Left lobe of liver (tissue), 2 donors: ENCODE results near the gene RBPJ. TPM values are rescaled to one million over a fixed set of nuclear protein-coding genes. Genes with fewer than 3 reads are reported as not detected.
"Not testable (repeated sequence)": the region's sequence is repeated elsewhere in the genome, so short reads cannot be mapped to it uniquely, and the experiment has no call there.

Experiments used
- ATAC-seq: fragments of 200-7000 bp; cut with Tn5 transposase; one replicate; pipeline ENCODE4 v1.9.1; 2020; ENCODE audit warnings: mild to moderate bottlenecking, moderate library complexity
- DNase-seq: peaks from one replicate; pipeline ENCODE4 v3.0.0-alpha.2; 2020; ENCODE audit warnings: low spot score
- total RNA-seq: library from RNA; stranded (reverse); gene quantifications from one replicate; pipeline ENCODE4 v1.2.1, GENCODE V29; 2021
- donor health status: DM: no; HTN: no; CAD: no; lungs with moderate emphysema.
- donor health status: DM: no; HTN: yes; CAD: no.

RBPJ gene
- total RNA-seq, 1 donor from 2014 or later = 21.5 TPM

GRCh38 chr4:26331380-26331950, 10.7 kb downstream of the RBPJ start:
- no peak for ATAC-seq
- DNase-seq = no peak

- DNase-seq (no peak), ATAC-seq (no peak)
Measured at GRCh38 chr4:26334366-26334765, 13.6 kb downstream of the RBPJ start.

GRCh38 chr4:26337612-26338011, 16.8 kb downstream of the RBPJ start:
- ATAC-seq = no peak

DNA sequence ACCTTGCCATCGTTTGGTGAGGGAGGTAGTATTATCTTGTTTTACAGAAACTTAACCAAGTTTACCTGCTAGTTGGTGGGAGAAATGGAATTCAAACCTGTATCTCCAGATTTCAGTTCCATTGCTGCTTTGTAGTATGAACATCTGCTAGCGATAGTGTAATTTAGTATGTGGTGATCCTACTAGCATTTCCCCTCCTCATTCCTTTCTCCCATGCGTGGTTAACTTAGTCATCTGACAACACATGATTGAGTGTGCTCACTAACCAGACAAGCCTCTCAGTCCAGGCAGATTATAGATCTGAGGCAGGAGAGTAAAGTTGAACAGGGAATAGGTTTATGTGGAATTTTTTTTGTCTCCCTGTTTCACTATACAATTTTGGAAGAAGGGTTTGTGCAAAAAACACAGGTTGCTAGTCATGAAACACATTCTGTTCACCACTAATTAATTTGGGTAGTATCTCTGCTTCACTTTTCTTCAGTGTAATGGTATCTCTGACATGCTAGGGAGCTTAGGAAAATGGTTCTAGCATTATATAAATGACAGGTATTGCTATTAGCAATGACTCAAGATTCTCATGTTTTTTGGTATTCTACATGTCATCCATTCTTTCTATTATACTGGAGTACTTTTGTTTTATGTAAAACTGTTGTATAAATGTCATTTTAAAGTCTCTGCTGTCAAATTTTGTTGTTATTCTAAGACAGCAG, 21.7 kb downstream of the RBPJ start:
- no peak for DNase-seq
- ATAC-seq = no peak

More at GRCh38 chr4:26337612-26338011, 16.8 kb downstream of the RBPJ start:
- no peak for DNase-seq

GRCh38 chr4:26343038-26343398, 22.2 kb downstream of the RBPJ start:
- ATAC-seq = no peak
- DNase-seq = no peak

GRCh38 chr4:26344901-26345564, 24.2 kb downstream of the RBPJ start:
- no peak for ATAC-seq
- no peak for DNase-seq

- DNase-seq = no peak
- ATAC-seq = no peak
Measured at GRCh38 chr4:26345565-26345938, 24.7 kb downstream of the RBPJ start.

DNA sequence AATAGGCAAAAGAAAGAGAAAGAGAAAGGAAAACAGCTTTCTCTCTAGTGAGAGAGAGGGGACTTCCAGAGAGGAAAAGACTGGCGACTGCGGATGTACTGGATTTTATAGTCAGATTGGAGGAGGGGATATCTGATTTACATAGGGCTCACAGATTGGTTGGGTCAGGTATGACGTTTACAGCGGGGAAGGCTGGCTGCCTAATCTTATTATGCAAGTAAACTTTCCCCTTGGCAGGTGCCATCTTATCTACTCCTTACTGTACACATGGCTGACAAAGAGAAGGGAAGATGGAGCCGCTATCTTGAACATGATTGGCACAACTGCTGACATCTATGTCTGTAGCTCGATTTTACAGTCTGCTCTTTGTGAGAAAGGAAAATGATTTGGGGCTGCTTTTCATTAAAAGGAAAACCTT, 25.4 kb downstream of the RBPJ start:
- ATAC-seq (no peak), DNase-seq (no peak)

- no peak for ATAC-seq
- no peak for DNase-seq
Measured at GRCh38 chr4:26349496-26349895, 28.7 kb downstream of the RBPJ start.

GRCh38 chr4:26351685-26352084, 30.9 kb downstream of the RBPJ start:
- no peak for DNase-seq
- ATAC-seq = no peak

- DNase-seq = no peak
- peak; percentile 60 for ATAC-seq
Measured at GRCh38 chr4:26354491-26354890, 33.7 kb downstream of the RBPJ start.

DNA sequence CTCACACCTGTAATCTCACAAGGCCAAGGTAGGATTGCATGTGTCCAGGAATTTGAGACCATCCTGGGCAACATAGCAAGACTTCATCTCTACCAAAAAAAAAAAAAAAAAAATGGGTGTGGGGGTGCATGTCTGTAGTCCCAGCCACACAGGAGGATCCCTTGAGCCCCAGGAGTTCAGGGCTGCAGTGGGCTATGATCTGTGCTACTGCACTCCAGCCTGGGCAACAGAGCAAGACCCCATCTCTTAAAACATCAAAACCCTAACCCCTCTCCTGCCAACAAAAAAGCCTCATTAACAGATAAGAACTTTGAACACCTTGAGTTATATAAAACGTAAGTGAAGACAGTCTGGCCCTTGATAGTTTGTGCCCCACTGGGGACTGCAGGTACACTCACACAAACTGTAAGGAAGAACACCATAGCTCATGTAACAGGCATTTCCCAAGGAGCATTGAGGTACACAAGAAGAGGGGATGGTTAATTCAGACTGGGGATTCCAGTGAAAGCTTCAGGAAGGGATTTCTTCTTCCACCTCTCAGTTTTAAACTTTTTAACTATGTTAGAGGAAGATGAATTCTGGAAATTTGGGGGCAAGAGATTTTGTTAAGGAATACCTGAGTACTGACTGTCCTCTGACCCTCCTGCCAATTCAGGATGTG, 34.7 kb downstream of the RBPJ start:
- ATAC-seq (no peak), DNase-seq (no peak)

DNA sequence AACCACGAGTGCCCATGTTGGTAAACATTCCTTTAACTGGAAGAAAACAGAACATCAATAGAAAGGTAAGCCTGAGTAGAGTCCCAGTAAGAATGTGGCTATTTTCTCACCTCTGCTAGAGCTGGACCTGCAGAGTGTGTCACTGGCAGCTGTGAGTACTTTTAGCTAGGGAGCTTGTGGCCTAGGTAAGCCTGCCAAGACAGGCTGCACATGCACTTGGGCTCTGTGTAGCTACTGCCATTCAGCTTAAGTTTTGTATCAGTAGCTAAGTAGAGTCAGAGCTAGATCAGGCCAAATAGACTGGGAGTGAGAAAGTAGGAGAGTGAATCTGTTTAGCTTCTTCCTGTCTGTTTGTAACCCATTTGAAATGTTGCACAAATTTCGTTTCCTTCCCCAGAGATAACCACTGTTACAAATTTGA, 35.3 kb downstream of the RBPJ start:
- DNase-seq = no peak

DNA sequence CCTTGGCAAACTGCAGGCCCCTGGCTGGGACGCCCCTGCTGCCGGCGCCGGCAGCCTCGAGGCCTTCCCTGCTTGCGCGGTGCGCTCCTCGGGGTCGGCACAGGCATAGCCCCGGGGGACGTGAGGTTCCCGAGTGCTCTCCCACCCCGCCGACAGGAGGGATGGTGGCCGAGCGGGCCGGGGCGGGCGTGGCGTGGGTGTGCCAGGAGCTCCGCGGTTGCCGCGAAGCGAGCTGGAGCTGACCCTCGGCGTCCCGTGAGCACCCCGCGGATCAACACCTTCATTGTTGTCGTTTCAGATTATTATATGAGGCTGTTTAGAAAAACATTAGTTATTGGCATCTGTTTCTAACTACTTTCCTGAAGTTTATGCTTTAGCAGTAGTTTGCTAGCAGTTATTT, 38.7 kb downstream of the RBPJ start:
- DNase-seq, ATAC-seq: not testable (repeated sequence)

More for the DNA sequence above, 35.3 kb downstream of the RBPJ start:
- ATAC-seq = peak; percentile 60

DNA sequence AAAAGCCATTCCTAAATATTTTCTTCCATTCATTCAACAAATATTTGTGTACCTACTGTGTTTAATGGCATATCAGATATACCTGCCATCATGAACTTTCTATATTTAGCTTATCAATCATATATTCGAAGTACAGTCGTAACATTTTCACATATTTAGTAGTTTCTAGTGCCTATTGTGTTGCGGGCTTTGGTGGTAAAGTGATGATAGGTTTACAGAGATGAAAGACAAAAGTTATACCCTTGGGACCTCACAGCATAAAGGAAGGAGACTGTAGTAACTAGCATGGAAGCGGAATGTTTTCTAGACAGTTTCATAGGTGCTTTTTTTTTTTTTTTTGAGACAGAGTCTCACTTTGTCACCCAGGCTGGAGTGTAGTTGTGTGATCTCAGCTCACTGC, 39.5 kb downstream of the RBPJ start:
- ATAC-seq (no peak), DNase-seq (no peak)

GRCh38 chr4:26360864-26361263, 40.0 kb downstream of the RBPJ start:
- DNase-seq (no peak), ATAC-seq (no peak)

DNA sequence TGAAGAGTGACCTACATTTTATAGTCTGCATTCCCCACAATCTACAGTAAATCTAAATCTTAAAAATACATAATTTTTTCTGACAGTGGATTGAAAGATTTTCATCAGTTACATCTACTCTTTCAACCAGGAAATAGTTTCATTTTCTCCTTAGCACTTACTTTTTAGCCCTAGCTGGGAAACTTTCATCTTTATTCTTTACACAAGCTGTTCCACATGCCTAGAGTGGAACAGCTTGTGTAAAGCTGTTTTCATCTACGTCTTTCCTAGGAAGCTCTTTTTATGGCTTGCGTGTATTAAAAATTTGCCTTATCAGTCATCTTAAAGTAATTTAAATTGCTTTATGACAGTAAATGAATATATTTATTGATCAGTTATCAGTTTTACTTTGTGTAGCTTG, 40.5 kb downstream of the RBPJ start:
- ATAC-seq (peak; percentile 34), DNase-seq (no peak)

DNA sequence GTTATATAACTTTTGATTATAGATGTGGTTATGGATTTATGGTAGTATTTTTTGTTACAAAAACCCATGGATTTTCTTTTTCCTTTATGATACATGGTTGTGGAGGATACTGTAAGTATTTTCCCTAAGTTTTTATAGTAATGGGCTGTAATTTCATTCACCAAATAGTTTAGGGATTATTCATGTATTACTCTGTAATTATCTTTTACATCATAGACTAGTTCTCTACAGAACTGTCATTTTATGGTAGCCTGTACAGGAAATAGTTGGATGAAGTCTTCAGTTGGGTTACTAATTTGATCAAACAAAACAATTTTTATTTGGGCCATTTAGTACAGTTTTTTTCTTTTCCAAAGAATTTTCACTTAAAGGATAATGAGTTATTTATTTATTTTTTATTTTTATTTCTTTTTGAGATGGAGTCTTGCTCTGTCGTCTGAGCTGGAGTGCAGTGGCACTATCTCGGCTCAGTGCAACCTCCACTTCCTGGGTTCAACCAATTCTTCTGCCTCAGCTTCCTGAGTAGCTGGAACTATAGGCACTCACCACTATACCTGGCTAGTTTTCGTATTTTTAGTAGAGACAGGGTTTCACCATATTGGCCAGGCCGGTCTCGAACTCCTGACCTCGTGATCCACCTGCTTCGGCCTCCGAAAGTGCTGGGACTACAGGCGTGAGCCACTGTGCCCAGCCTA, 42.1 kb downstream of the RBPJ start:
- ATAC-seq = no peak

DNA sequence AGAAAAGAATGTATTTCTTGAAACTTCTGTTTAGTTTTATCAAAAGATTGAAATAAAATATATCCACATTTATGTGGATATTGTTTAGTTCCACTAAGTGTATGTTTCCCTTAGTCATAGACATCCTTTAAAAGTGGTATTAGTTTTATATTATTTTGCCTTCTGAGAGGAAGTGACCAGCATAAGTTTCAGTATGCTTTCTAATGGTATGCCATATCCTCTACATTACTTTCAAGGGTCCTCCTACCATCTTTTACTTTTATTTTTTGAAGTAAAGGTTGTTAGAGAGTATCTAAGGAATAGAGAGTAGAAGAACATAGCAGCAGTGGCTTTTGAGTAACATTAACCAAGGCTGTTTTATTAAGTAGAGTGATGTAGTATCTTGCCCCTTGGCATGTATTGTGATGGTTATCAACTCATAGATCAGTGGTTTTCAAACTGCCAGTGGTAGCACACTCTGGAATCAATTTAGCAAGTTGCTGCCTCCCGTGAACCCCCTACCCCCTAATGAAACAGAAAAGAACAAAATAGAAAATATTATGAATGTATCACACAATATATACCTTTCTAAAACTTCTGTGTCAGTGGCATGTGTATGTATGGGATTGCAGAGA, 44.8 kb downstream of the RBPJ start:
- DNase-seq (no peak), ATAC-seq (no peak)

More for the DNA sequence above, 42.1 kb downstream of the RBPJ start:
- DNase-seq = no peak

DNA sequence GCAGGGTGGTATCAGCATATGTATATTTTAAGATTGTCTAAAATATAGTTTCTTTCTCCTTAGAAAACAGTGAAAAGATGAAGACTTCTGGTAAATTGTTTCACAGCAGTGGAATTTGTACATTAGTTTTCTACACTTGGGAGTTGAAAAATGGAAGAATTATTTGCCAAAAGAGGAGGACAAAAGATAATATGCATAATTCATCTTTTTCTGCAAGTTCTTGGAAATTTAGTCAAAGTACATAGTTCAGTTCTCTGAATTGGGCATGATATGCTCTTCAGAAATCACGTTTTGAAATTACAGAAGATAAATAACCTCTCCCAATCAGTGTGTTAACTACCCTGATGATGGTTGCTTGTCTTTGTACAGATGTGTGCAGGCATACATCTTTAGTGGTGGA, 47.0 kb downstream of the RBPJ start:
- ATAC-seq = no peak
- no peak for DNase-seq

DNA sequence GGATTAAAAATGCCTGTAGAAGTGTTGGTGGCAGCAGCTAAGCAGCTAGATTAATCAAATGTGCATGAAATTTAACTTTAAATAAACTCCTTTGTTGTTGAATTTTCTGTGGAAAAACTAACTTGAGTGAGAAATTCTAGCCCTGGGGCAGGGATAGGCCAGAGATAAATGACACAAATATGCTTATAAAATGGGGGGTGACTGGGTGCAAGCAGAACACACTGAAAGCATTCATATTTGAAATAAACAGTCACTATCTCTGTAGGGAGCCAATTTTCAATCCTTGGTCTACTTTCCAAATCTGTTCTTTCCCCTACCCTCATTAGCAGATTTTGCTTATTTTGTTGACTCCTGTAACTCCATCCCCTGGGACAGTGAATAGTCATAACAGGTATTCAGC, 47.9 kb downstream of the RBPJ start:
- no peak for DNase-seq

More for the DNA sequence above, 47.9 kb downstream of the RBPJ start:
- ATAC-seq = no peak
